DOHH2 (cell line): ENCODE data around the gene PPARD.

Experiments used
- EZH2phosphoT487 ChIP-seq: fragments of 200-600 bp; sonication (generic); IDR thresholded peaks from 2 replicates; pipeline ENCODE4 v1.6.1; 2017; ENCODE audit warnings: borderline replicate concordance, mild to moderate bottlenecking, antibody characterized with exemption, low read length, moderate library complexity, mixed read lengths
- TF ChIP-seq, protein P1 (sequence below): fragments of 200-600 bp; sonication (generic); IDR thresholded peaks from one replicate; pipeline ENCODE4 v1.5.1; 2014; ENCODE audit warnings: antibody characterized with exemption, mild to moderate bottlenecking, low read depth, low read length; ENCODE audit not compliant: poor library complexity, severe bottlenecking

DNA sequence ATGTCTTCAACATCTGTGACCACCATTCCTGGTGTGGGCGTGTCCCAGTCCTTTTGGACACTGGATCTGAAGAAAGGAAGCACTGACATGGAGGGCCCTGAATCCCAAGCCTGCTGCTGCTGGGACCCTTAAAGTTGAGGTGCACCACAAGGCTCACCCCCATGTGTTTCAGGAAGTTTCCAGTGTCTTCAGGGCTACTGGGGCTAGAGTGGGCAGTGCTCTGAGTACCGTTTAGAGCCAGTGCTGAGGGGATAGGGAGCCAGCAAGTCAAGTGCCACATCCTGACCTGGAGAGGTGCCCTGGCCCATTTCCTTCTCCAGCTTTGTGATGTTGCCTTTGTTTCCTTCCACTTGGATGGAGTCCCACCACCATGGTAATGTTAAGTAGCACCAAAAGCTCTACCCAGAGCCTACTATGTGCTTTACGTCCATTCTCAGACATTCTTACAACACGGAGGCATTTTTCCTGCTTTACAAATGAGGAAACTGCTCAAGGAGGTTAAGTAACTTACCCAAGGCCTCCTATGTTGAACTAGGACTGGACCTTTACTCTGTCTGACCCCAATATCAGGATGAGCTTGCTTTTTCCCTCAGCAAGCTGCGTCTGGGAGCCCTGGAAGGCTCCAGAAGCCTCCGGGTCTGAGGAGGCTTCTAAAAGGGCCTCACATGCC is 45.3 kb upstream of the PPARD start:
- TF ChIP-seq, protein P1, sequence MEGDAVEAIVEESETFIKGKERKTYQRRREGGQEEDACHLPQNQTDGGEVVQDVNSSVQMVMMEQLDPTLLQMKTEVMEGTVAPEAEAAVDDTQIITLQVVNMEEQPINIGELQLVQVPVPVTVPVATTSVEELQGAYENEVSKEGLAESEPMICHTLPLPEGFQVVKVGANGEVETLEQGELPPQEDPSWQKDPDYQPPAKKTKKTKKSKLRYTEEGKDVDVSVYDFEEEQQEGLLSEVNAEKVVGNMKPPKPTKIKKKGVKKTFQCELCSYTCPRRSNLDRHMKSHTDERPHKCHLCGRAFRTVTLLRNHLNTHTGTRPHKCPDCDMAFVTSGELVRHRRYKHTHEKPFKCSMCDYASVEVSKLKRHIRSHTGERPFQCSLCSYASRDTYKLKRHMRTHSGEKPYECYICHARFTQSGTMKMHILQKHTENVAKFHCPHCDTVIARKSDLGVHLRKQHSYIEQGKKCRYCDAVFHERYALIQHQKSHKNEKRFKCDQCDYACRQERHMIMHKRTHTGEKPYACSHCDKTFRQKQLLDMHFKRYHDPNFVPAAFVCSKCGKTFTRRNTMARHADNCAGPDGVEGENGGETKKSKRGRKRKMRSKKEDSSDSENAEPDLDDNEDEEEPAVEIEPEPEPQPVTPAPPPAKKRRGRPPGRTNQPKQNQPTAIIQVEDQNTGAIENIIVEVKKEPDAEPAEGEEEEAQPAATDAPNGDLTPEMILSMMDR, result no peak
- TF ChIP-seq EZH2phosphoT487, result no peak
